HEK293T (cell line): Measurements from ENCODE around the gene PCDH9.

Source experiments
- CTCF ChIA-PET: fragments of 350-600 bp; formaldehyde crosslinking; extraction: SDS; loops from one replicate; lab custom pipeline; 2021; ENCODE audit warnings: antibody characterized with exemption, inconsistent platforms; lab: Yijun Ruan, JAX
- POLR2A ChIA-PET: fragments of 350-600 bp; formaldehyde crosslinking; extraction: SDS; loops from one replicate; lab custom pipeline; 2020; ENCODE audit warnings: antibody characterized with exemption, inconsistent platforms; lab: Yijun Ruan, JAX
- DNase-seq: peaks from one replicate; pipeline ENCODE4 v3.0.0; 2012; ENCODE audit warnings: mixed read lengths; ENCODE audit errors: extremely low spot score
- ARNT ChIP-seq: fragments of 450-650 bp; IDR thresholded peaks from 2 replicates; pipeline ENCODE4 v1.6.1; 2017; ENCODE audit warnings: mild to moderate bottlenecking
- BHLHE40 ChIP-seq: fragments of 450-650 bp; IDR thresholded peaks from 2 replicates; pipeline ENCODE4 v1.6.1; 2016; ENCODE audit warnings: mild to moderate bottlenecking, moderate library complexity, borderline replicate concordance
- CTBP1 ChIP-seq: fragments of 450-650 bp; IDR thresholded peaks from 2 replicates; pipeline ENCODE4 v1.6.1; 2016; ENCODE audit warnings: borderline replicate concordance
- ELF4 ChIP-seq: fragments of 450-650 bp; IDR thresholded peaks from 2 replicates; pipeline ENCODE4 v1.6.1; 2017; ENCODE audit warnings: antibody characterized with exemption
- FOXA1 ChIP-seq: fragments of 450-650 bp; IDR thresholded peaks from 2 replicates; pipeline ENCODE4 v1.6.1; 2016; ENCODE audit warnings: mild to moderate bottlenecking
- FOXK2 ChIP-seq: fragments of 450-650 bp; IDR thresholded peaks from 2 replicates; pipeline ENCODE4 v1.6.1; 2016; ENCODE audit warnings: mild to moderate bottlenecking
- FOXM1 ChIP-seq: fragments of 450-650 bp; IDR thresholded peaks from 2 replicates; pipeline ENCODE4 v1.6.1; 2017; ENCODE audit warnings: mild to moderate bottlenecking, borderline replicate concordance
- HDGF ChIP-seq: fragments of 450-650 bp; IDR thresholded peaks from 2 replicates; pipeline ENCODE4 v1.6.1; 2017; ENCODE audit warnings: antibody characterized with exemption, borderline replicate concordance
- L3MBTL2 ChIP-seq: fragments of 450-650 bp; conservative IDR thresholded peaks from 2 replicates; pipeline ENCODE4 v1.6.1; 2016; ENCODE audit warnings: mild to moderate bottlenecking
- LEF1 ChIP-seq: fragments of 450-650 bp; IDR thresholded peaks from 2 replicates; pipeline ENCODE4 v1.6.1; 2017; ENCODE audit warnings: mild to moderate bottlenecking, borderline replicate concordance
- NFRKB ChIP-seq: fragments of 450-650 bp; IDR thresholded peaks from 2 replicates; pipeline ENCODE4 v1.6.1; 2016; ENCODE audit warnings: mild to moderate bottlenecking, moderate library complexity
- PKNOX1 ChIP-seq: fragments of 450-650 bp; IDR thresholded peaks from 2 replicates; pipeline ENCODE4 v1.6.1; 2016
- SP1 ChIP-seq: fragments of 450-650 bp; IDR thresholded peaks from 2 replicates; pipeline ENCODE4 v1.6.1; 2017
- SUZ12 ChIP-seq: fragments of 450-650 bp; IDR thresholded peaks from 2 replicates; pipeline ENCODE4 v1.6.1; 2016; ENCODE audit warnings: mild to moderate bottlenecking
- TARDBP ChIP-seq: fragments of 450-650 bp; IDR thresholded peaks from 2 replicates; pipeline ENCODE4 v1.6.1; 2016
- ZNF384 ChIP-seq: fragments of 450-650 bp; IDR thresholded peaks from 2 replicates; pipeline ENCODE4 v1.6.1; 2016

Gene PCDH9

DNA sequence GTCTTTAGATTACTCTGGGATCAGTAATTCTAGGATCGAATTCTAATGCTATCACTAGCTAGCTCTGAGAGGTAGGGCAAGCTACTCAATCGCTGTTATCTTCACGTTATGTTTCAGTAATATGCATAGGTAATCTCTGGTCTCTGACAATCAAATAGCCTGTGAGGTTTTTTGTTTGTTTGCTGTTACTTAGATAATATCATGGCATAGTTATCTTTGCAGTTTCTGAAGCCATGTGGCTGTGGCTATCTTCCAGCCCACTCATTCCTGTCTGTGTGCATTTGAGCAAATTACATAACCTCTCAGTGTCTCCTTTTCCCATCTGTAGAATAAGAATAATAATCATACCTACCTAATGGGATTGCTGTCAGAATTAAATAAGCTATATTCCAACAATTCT, 330.2 kb downstream of the PCDH9 start:
- DNase-seq: no peak
- no peak for TF ChIP-seq ZNF384
- TF ChIP-seq CTBP1: no peak
- no peak for TF ChIP-seq SUZ12
- TF ChIP-seq ARNT: no peak
- TF ChIP-seq SP1: no peak
- TF ChIP-seq FOXM1: no peak
- TF ChIP-seq ELF4: no peak
- ChIA-PET CTCF (interaction anchor here (0.6 to 0.7 kb wide), 3 partner anchors 30 to 306 kb away, joined by 3 to 4 read pairs (median 3); no protein-coding TSS in a partner anchor), POLR2A (interaction anchor here (0.6 kb wide), 1 partner anchor 11 kb away, joined by 3 read pairs; no protein-coding TSS in a partner anchor)

GRCh38 chr13:66896933-66897332, 333.2 kb downstream of the PCDH9 start:
- no peak for DNase-seq
- POLR2A ChIA-PET: no interaction called here
- CTCF ChIA-PET: no interaction called here
- no peak for TF ChIP-seq FOXA1
- no peak for TF ChIP-seq LEF1
- no peak for TF ChIP-seq SUZ12
- no peak for TF ChIP-seq ELF4
- no peak for TF ChIP-seq ZNF384
- TF ChIP-seq HDGF: no peak
- TF ChIP-seq BHLHE40: no peak
- TF ChIP-seq L3MBTL2: no peak
- no peak for TF ChIP-seq FOXK2
- no peak for TF ChIP-seq SP1
- no peak for TF ChIP-seq FOXM1
- no peak for TF ChIP-seq NFRKB
- TF ChIP-seq TARDBP: no peak
- TF ChIP-seq ARNT: no peak
- no peak for TF ChIP-seq CTBP1
- no peak for TF ChIP-seq PKNOX1

DNA sequence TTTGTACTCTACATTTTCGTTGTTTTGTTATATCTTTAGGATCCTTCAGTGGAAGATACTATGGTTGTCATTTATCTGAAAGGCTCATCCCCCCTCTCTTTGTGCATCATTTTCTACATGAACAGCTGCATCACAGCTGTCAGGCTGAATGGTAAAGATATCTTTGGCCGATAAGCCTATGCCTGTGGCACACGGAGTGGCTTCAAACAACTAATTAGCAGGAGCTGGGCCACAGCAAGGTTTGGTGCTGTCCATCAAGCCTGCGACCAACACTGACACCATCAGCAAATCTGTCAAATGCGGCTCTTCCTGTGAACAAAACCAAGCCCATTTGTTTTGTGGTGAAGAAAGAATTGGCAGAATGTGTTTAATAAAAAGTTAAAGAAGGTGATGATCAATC, 334.4 kb downstream of the PCDH9 start:
- no peak for DNase-seq
- TF ChIP-seq PKNOX1 (peak; percentile 9; the same call in 1 of the 2 replicates), ELF4 (no peak)
- ChIA-PET CTCF (interaction anchor here (0.9 kb wide), 1 partner anchor 10 kb away, joined by 3 read pairs; no protein-coding TSS in a partner anchor), POLR2A (no interaction called here)

- POLR2A ChIA-PET: no interaction called here
- CTCF ChIA-PET: interaction anchor here (0.9 kb wide), 1 partner anchor 10 kb away, joined by 3 read pairs; no protein-coding TSS in a partner anchor
- no peak for TF ChIP-seq HDGF
- TF ChIP-seq CTBP1: no peak
- no peak for TF ChIP-seq LEF1
- TF ChIP-seq ELF4: no peak
- TF ChIP-seq ARNT: no peak
- no peak for TF ChIP-seq FOXM1
- no peak for TF ChIP-seq ZNF384
- no peak for TF ChIP-seq PKNOX1
- no peak for TF ChIP-seq FOXK2
- no peak for TF ChIP-seq L3MBTL2
- no peak for DNase-seq
Observed at GRCh38 chr13:66895320-66895719, 334.8 kb downstream of the PCDH9 start.

- TF ChIP-seq NFRKB (no peak), TARDBP (no peak), SUZ12 (no peak), LEF1 (no peak), FOXA1 (no peak), FOXM1 (no peak), ELF4 (no peak), PKNOX1 (no peak), CTBP1 (no peak), FOXK2 (no peak), SP1 (no peak), ARNT (no peak), L3MBTL2 (no peak), ZNF384 (no peak)
- no peak for DNase-seq
- ChIA-PET POLR2A (interaction anchor here (0.6 kb wide), 2 partner anchors 11 to 39 kb away, joined by 3 read pairs; no protein-coding TSS in a partner anchor), CTCF (interaction anchor here (1.0 kb wide), 1 partner anchor 159 kb away, joined by 4 read pairs; no protein-coding TSS in a partner anchor)
Observed at GRCh38 chr13:66888698-66889097, 341.4 kb downstream of the PCDH9 start.

DNA sequence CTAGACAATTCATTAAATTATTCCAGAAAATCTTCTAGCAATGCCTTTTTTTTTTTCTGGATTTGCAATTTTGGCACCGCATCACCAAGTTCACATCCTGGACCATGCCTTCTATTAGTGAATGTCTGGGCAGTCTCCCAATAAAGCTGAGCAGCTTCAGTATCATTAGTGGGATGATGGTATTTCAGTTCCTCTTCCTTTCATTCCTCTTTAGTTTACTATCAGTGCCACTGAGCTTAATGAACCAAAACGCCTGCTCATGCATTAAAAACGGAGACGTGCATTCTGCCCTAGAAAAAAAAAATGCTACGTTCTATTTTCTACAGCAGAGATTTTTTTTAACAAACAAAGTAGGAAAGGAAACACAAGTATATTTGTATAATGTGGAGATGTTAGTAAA, 343.0 kb downstream of the PCDH9 start:
- CTCF ChIA-PET: interaction anchor here (0.7 to 0.9 kb wide), 3 partner anchors 31 to 70 kb away, joined by 3 to 4 read pairs (median 3); no protein-coding TSS in a partner anchor
- POLR2A ChIA-PET: no interaction called here
- TF ChIP-seq FOXA1 (no peak), FOXM1 (no peak), FOXK2 (no peak), NFRKB (no peak), ZNF384 (no peak), HDGF (no peak), BHLHE40 (no peak), ARNT (no peak), SP1 (no peak), CTBP1 (no peak), LEF1 (no peak)
- DNase-seq: no peak
